ENCODE measurements around the gene TAGLN. TPM values are rescaled to one million over a fixed set of nuclear protein-coding genes. Genes with fewer than 3 reads are reported as not detected.
A peak's percentile ranks its signal among the peaks of the same experiment; 100 is the strongest.

Gene TAGLN
- total RNA-seq, 4 donors from 2014 or later = 1,588 to 9,854 (median 3,936) TPM

- peak in 1 of 2 donors; percentile 9 for DNase-seq
- H3K36me3 ChIP-seq = no peaks in the 10 kb centered on the region
- no peaks in the 10 kb centered on the region for H3K27me3 ChIP-seq
- intact Hi-C loops (cut with DNase I; ENCODE audit: low total_unique reads) = no loop called here
- TF ChIP-seq POLR2A (IDR thresholded peaks at IDR 0.05) (no peak), CTCF (IDR thresholded peaks at IDR 0.05) (no peak)
- no peaks in the 10 kb centered on the region for H3K9me3 ChIP-seq
- no peak overlapping the region for H3K27ac ChIP-seq
- peaks cover 0 to 6% of the 10 kb centered on the region in 2 donors for H3K4me1 ChIP-seq
- no peak overlapping the region for H3K4me3 ChIP-seq
Measured at GRCh38 chr11:117185736-117186430, 13.3 kb upstream of the TAGLN start.

GRCh38 chr11:117186431-117186761 is 12.8 kb upstream of the TAGLN start:
- intact Hi-C loops (cut with DNase I; ENCODE audit: low total_unique reads) = no loop called here
- H3K9me3 ChIP-seq = no peaks in the 10 kb centered on the region
- peaks cover 0 to 2% of the 10 kb centered on the region in 2 donors for H3K4me1 ChIP-seq
- TF ChIP-seq CTCF (IDR thresholded peaks at IDR 0.05) (no peak), POLR2A (IDR thresholded peaks at IDR 0.05) (no peak)
- no peak overlapping the region for H3K4me3 ChIP-seq
- no peaks in the 10 kb centered on the region for H3K36me3 ChIP-seq
- no peak overlapping the region for H3K27ac ChIP-seq
- no peaks in the 10 kb centered on the region for H3K27me3 ChIP-seq
- peak in 1 of 2 donors; percentile 11 for DNase-seq

GRCh38 chr11:117187007-117187406 is 12.2 kb upstream of the TAGLN start:
- intact Hi-C loops (cut with DNase I; ENCODE audit: low total_unique reads) = no loop called here
- Histone ChIP-seq H3K9me3 (no peaks in the 10 kb centered on the region), H3K4me1 (no peaks in the 10 kb centered on the region), H3K36me3 (no peaks in the 10 kb centered on the region), H3K27me3 (no peaks in the 10 kb centered on the region), H3K4me3 (no peak overlapping the region), H3K27ac (no peak overlapping the region)
- DNase-seq = peak in 1 of 2 donors; percentile 9
- TF ChIP-seq POLR2A (IDR thresholded peaks at IDR 0.05) (no peak), CTCF (IDR thresholded peaks at IDR 0.05) (no peak)

- H3K27me3 ChIP-seq = no peaks in the 10 kb centered on the region
- TF ChIP-seq POLR2A (IDR thresholded peaks at IDR 0.05) (no peak), CTCF (IDR thresholded peaks at IDR 0.05) (no peak)
- H3K36me3 ChIP-seq = no peaks in the 10 kb centered on the region
- no peaks in the 10 kb centered on the region for H3K9me3 ChIP-seq
- DNase-seq = peak in 1 of 2 donors; percentile 14
- H3K27ac ChIP-seq = no peak overlapping the region
- intact Hi-C loops (cut with DNase I; ENCODE audit: low total_unique reads) = no loop called here
- no peak overlapping the region for H3K4me3 ChIP-seq
- no peaks in the 10 kb centered on the region for H3K4me1 ChIP-seq
Measured at GRCh38 chr11:117187428-117187798, 11.8 kb upstream of the TAGLN start.

- H3K27ac ChIP-seq = no peak overlapping the region
- no peak overlapping the region for H3K4me3 ChIP-seq
- no peaks in the 10 kb centered on the region for H3K36me3 ChIP-seq
- DNase-seq = peak; percentile 12 to 13
- TF ChIP-seq POLR2A (IDR thresholded peaks at IDR 0.05) (no peak), CTCF (IDR thresholded peaks at IDR 0.05) (no peak)
- intact Hi-C loops (cut with DNase I; ENCODE audit: low total_unique reads) = no loop called here
- no peaks in the 10 kb centered on the region for H3K4me1 ChIP-seq
- H3K9me3 ChIP-seq = no peaks in the 10 kb centered on the region
- H3K27me3 ChIP-seq = no peaks in the 10 kb centered on the region
Measured at GRCh38 chr11:117187799-117188481, 11.2 kb upstream of the TAGLN start.

All from uterus (tissue), 4 donors.